ENCODE data around the gene KIF20A.
A peak's percentile ranks its signal among the peaks of the same experiment; 100 is the strongest.

Gene KIF20A

GRCh38 chr5:138163721-138164120 lies 15.2 kb upstream of the KIF20A start:
- Histone ChIP-seq H3K27ac (ENCODE audit: low read length) (no peak overlapping the region), H3K4me2 (ENCODE audit: low read depth, low read length) (no peak overlapping the region), H3K79me2 (ENCODE audit: low read length) (peaks cover 9% of the 10 kb centered on the region), H2AFZ (ENCODE audit: low read length) (no peak overlapping the region), H3F3A (ENCODE audit: insufficient read depth, low read length) (no peaks in the 10 kb centered on the region), H3K27me3 (replicated peaks; ENCODE audit: insufficient read depth, low read length) (no peaks in the 10 kb centered on the region), H3K4me1 (ENCODE audit: low read length) (no peaks in the 10 kb centered on the region), H3K4me3 (ENCODE audit: low read length) (no peak overlapping the region), H3K9me2 (replicated peaks; ENCODE audit: insufficient read depth, low read length) (no peaks in the 10 kb centered on the region), H4K20me1 (ENCODE audit: insufficient read depth, low read length) (no peaks in the 10 kb centered on the region), H3K9ac (ENCODE audit: low read length) (no peak overlapping the region), H3K36me3 (replicated peaks; ENCODE audit: insufficient read depth, low read length) (peaks cover 43% of the 10 kb centered on the region), H3K9me3 (replicated peaks; ENCODE audit: insufficient read depth, low read length) (no peaks in the 10 kb centered on the region)
- TF ChIP-seq, protein P1, sequence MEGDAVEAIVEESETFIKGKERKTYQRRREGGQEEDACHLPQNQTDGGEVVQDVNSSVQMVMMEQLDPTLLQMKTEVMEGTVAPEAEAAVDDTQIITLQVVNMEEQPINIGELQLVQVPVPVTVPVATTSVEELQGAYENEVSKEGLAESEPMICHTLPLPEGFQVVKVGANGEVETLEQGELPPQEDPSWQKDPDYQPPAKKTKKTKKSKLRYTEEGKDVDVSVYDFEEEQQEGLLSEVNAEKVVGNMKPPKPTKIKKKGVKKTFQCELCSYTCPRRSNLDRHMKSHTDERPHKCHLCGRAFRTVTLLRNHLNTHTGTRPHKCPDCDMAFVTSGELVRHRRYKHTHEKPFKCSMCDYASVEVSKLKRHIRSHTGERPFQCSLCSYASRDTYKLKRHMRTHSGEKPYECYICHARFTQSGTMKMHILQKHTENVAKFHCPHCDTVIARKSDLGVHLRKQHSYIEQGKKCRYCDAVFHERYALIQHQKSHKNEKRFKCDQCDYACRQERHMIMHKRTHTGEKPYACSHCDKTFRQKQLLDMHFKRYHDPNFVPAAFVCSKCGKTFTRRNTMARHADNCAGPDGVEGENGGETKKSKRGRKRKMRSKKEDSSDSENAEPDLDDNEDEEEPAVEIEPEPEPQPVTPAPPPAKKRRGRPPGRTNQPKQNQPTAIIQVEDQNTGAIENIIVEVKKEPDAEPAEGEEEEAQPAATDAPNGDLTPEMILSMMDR (IDR thresholded peaks at IDR 0.05; ENCODE audit: low read length), result no peak
- TF ChIP-seq EZH2 (optimal IDR thresholded peaks at IDR 0.05; ENCODE audit: low read depth, low read length) (no peak), EZH2phosphoT487 (IDR thresholded peaks at IDR 0.05; ENCODE audit: low read length) (no peak)
- no peak for DNase-seq

GRCh38 chr5:138169124-138169523 lies 9.8 kb upstream of the KIF20A start:
- no peaks in the 10 kb centered on the region for H3K9me2 ChIP-seq (replicated peaks; ENCODE audit: insufficient read depth, low read length)
- H4K20me1 ChIP-seq (ENCODE audit: insufficient read depth, low read length), result no peaks in the 10 kb centered on the region
- DNase-seq, result no peak
- H3K27me3 ChIP-seq (replicated peaks; ENCODE audit: insufficient read depth, low read length), result no peaks in the 10 kb centered on the region
- no peaks in the 10 kb centered on the region for H3K9me3 ChIP-seq (replicated peaks; ENCODE audit: insufficient read depth, low read length)
- H3K9ac ChIP-seq (ENCODE audit: low read length), result no peak overlapping the region
- H3K4me1 ChIP-seq (ENCODE audit: low read length), result no peaks in the 10 kb centered on the region
- H3K36me3 ChIP-seq (replicated peaks; ENCODE audit: insufficient read depth, low read length), result peaks cover 39% of the 10 kb centered on the region
- no peak overlapping the region for H2AFZ ChIP-seq (ENCODE audit: low read length)
- no peak overlapping the region for H3K4me2 ChIP-seq (ENCODE audit: low read depth, low read length)
- no peak overlapping the region for H3K4me3 ChIP-seq (ENCODE audit: low read length)
- peaks cover 16% of the 10 kb centered on the region for H3K79me2 ChIP-seq (ENCODE audit: low read length)
- H3K27ac ChIP-seq (ENCODE audit: low read length), result no peak overlapping the region
- TF ChIP-seq EZH2 (optimal IDR thresholded peaks at IDR 0.05; ENCODE audit: low read depth, low read length) (no peak), EZH2phosphoT487 (IDR thresholded peaks at IDR 0.05; ENCODE audit: low read length) (no peak)
- H3F3A ChIP-seq (ENCODE audit: insufficient read depth, low read length), result no peaks in the 10 kb centered on the region; the same call in 1 of the 2 replicates

- DNase-seq, result no peak
- Histone ChIP-seq H3K4me3 (ENCODE audit: low read length) (no peak overlapping the region), H3K79me2 (ENCODE audit: low read length) (peaks cover 16% of the 10 kb centered on the region), H3K9me2 (replicated peaks; ENCODE audit: insufficient read depth, low read length) (no peaks in the 10 kb centered on the region), H3K4me1 (ENCODE audit: low read length) (no peaks in the 10 kb centered on the region), H3K9ac (ENCODE audit: low read length) (no peak overlapping the region), H3K36me3 (replicated peaks; ENCODE audit: insufficient read depth, low read length) (peaks cover 31% of the 10 kb centered on the region), H3K27ac (ENCODE audit: low read length) (no peak overlapping the region), H3K9me3 (replicated peaks; ENCODE audit: insufficient read depth, low read length) (no peaks in the 10 kb centered on the region), H2AFZ (ENCODE audit: low read length) (no peak overlapping the region), H4K20me1 (ENCODE audit: insufficient read depth, low read length) (no peaks in the 10 kb centered on the region), H3F3A (ENCODE audit: insufficient read depth, low read length) (no peaks in the 10 kb centered on the region; the same call in 1 of the 2 replicates), H3K27me3 (replicated peaks; ENCODE audit: insufficient read depth, low read length) (no peaks in the 10 kb centered on the region), H3K4me2 (ENCODE audit: low read depth, low read length) (no peak overlapping the region)
- no peak for TF ChIP-seq EZH2 (optimal IDR thresholded peaks at IDR 0.05; ENCODE audit: low read depth, low read length)
- TF ChIP-seq, protein P1 (IDR thresholded peaks at IDR 0.05; ENCODE audit: low read length), result no peak
- no peak for TF ChIP-seq EZH2phosphoT487 (IDR thresholded peaks at IDR 0.05; ENCODE audit: low read length)
These were observed 8.6 kb upstream of the KIF20A start for GRCh38 chr5:138170299-138170698.

- H3K79me2 ChIP-seq (ENCODE audit: low read length), result peaks cover 72% of the 10 kb centered on the region
- DNase-seq, result peak; percentile 42
- H3K4me2 ChIP-seq (ENCODE audit: low read depth, low read length), result peak overlapping the region; percentile 83
- peaks cover 5% of the 10 kb centered on the region; the same call in 1 of the 2 replicates for H3K4me1 ChIP-seq (ENCODE audit: low read length)
- H3K9me2 ChIP-seq (replicated peaks; ENCODE audit: insufficient read depth, low read length), result no peaks in the 10 kb centered on the region
- H4K20me1 ChIP-seq (ENCODE audit: insufficient read depth, low read length), result no peaks in the 10 kb centered on the region
- H3K9me3 ChIP-seq (replicated peaks; ENCODE audit: insufficient read depth, low read length), result no peaks in the 10 kb centered on the region
- peak overlapping the region; percentile 77 for H3K4me3 ChIP-seq (ENCODE audit: low read length)
- H3K9ac ChIP-seq (ENCODE audit: low read length), result peak overlapping the region; percentile 75
- H3K36me3 ChIP-seq (replicated peaks; ENCODE audit: insufficient read depth, low read length), result peaks cover 16% of the 10 kb centered on the region
- no peaks in the 10 kb centered on the region for H3K27me3 ChIP-seq (replicated peaks; ENCODE audit: insufficient read depth, low read length)
- H3K27ac ChIP-seq (ENCODE audit: low read length), result peak overlapping the region; percentile 73; the same call in 1 of the 2 replicates
- H3F3A ChIP-seq (ENCODE audit: insufficient read depth, low read length), result peaks cover 16% of the 10 kb centered on the region
- no peak for TF ChIP-seq EZH2 (optimal IDR thresholded peaks at IDR 0.05; ENCODE audit: low read depth, low read length)
- TF ChIP-seq, protein P1 (IDR thresholded peaks at IDR 0.05; ENCODE audit: low read length), result no peak
- no peak for TF ChIP-seq EZH2phosphoT487 (IDR thresholded peaks at IDR 0.05; ENCODE audit: low read length)
- peak overlapping the region; percentile 87 for H2AFZ ChIP-seq (ENCODE audit: low read length)
These were observed 884 bp upstream of the KIF20A start for GRCh38 chr5:138177941-138178515.

Data from MM.1S (cell line).